Chondrocyte (in vitro differentiated cells): ENCODE data around the gene PMEL. TPM values are rescaled to one million over a fixed set of nuclear protein-coding genes. Genes with fewer than 3 reads are reported as not detected.

Source experiments
- DNase-seq: peaks from one replicate; pipeline ENCODE4 v3.0.0; 2021; ENCODE audit warnings: mixed read lengths, low spot score
- H3K27ac Mint-ChIP-seq: one replicate; pipeline ENCODE4 v1.8.0; 2021; ENCODE audit warnings: mild to moderate bottlenecking, moderate library complexity, mixed read lengths; ENCODE audit not compliant: unreplicated experiment
- H3K27me3 Mint-ChIP-seq: 2 replicates; pipeline ENCODE4 v1.8.0; 2021; ENCODE audit warnings: low read depth, mixed read lengths
- H3K36me3 Mint-ChIP-seq: 2 replicates; pipeline ENCODE4 v1.8.0; 2021; ENCODE audit warnings: low read depth, mixed read lengths
- H3K4me1 Mint-ChIP-seq: 2 replicates; pipeline ENCODE4 v1.8.0; 2021; ENCODE audit warnings: low read depth, mild to moderate bottlenecking, mixed read lengths
- H3K4me3 Mint-ChIP-seq: one replicate; pipeline ENCODE4 v1.8.0; 2021; ENCODE audit warnings: mild to moderate bottlenecking, moderate library complexity, mixed read lengths; ENCODE audit not compliant: unreplicated experiment
- H3K9me3 Mint-ChIP-seq: 2 replicates; pipeline ENCODE4 v1.8.0; 2021; ENCODE audit warnings: low read depth, mixed read lengths
- total RNA-seq: library from RNA; stranded (reverse); gene quantifications from 3 replicates; pipeline ENCODE4 v1.2.1, GENCODE V29; 2021
- TF ChIP-seq, protein P1 (sequence below): fragments of 200-600 bp; sonication (generic); IDR thresholded peaks from 2 replicates; pipeline ENCODE4 v1.5.0; 2021; ENCODE audit warnings: antibody characterized with exemption, mild to moderate bottlenecking, moderate library complexity

PMEL gene
- total RNA-seq, 1 donor from 2014 or later, result 0.45 TPM

DNA sequence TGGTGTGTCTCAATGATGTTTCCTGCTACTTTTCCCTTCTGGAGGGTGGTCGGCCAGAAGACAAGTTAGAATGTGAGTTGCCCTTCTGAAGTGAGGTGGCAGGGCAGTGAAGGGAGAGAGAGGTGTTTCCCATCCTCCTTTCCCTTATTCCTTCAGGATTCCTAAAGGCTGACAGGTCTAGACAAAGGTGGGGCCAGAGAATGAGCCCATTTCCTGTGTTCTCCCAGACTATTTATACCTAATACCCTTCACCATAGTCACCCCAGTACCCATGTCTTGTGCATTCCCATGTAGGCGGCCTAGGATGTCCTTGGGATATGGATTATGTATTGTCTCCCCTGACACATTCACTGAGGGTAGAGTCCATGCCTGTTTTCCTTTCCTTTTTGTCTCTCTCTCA is 27.9 kb downstream of the PMEL start:
- Mint-ChIP-seq H3K9me3 (no peaks in the 10 kb centered on the region), H3K27me3 (no peaks in the 10 kb centered on the region), H3K4me1 (peaks cover 37% of the 10 kb centered on the region), H3K4me3 (no peak overlapping the region), H3K27ac (peak overlapping the region; percentile 42), H3K36me3 (peaks cover 19% of the 10 kb centered on the region)
- TF ChIP-seq, protein P1, sequence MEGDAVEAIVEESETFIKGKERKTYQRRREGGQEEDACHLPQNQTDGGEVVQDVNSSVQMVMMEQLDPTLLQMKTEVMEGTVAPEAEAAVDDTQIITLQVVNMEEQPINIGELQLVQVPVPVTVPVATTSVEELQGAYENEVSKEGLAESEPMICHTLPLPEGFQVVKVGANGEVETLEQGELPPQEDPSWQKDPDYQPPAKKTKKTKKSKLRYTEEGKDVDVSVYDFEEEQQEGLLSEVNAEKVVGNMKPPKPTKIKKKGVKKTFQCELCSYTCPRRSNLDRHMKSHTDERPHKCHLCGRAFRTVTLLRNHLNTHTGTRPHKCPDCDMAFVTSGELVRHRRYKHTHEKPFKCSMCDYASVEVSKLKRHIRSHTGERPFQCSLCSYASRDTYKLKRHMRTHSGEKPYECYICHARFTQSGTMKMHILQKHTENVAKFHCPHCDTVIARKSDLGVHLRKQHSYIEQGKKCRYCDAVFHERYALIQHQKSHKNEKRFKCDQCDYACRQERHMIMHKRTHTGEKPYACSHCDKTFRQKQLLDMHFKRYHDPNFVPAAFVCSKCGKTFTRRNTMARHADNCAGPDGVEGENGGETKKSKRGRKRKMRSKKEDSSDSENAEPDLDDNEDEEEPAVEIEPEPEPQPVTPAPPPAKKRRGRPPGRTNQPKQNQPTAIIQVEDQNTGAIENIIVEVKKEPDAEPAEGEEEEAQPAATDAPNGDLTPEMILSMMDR, result no peak
- DNase-seq, result no peak

GRCh38 chr12:55935738-55936151 is 30.1 kb downstream of the PMEL start:
- Mint-ChIP-seq H3K4me3 (no peak overlapping the region), H3K36me3 (peaks cover 7% of the 10 kb centered on the region), H3K4me1 (peaks cover 54% of the 10 kb centered on the region), H3K9me3 (no peaks in the 10 kb centered on the region), H3K27me3 (no peaks in the 10 kb centered on the region), H3K27ac (peak overlapping the region; percentile 55)
- DNase-seq, result peak; percentile 94
- TF ChIP-seq, protein P1, result no peak

- H3K27me3 Mint-ChIP-seq, result no peaks in the 10 kb centered on the region
- peaks cover 4% of the 10 kb centered on the region for H3K36me3 Mint-ChIP-seq
- no peaks in the 10 kb centered on the region for H3K9me3 Mint-ChIP-seq
- H3K4me1 Mint-ChIP-seq, result peaks cover 55% of the 10 kb centered on the region
- DNase-seq, result no peak
- peak overlapping the region; percentile 9 for H3K27ac Mint-ChIP-seq
- no peak overlapping the region for H3K4me3 Mint-ChIP-seq
- TF ChIP-seq, protein P1, result no peak
Observed at GRCh38 chr12:55934773-55935172, 31.1 kb downstream of the PMEL start.

DNA sequence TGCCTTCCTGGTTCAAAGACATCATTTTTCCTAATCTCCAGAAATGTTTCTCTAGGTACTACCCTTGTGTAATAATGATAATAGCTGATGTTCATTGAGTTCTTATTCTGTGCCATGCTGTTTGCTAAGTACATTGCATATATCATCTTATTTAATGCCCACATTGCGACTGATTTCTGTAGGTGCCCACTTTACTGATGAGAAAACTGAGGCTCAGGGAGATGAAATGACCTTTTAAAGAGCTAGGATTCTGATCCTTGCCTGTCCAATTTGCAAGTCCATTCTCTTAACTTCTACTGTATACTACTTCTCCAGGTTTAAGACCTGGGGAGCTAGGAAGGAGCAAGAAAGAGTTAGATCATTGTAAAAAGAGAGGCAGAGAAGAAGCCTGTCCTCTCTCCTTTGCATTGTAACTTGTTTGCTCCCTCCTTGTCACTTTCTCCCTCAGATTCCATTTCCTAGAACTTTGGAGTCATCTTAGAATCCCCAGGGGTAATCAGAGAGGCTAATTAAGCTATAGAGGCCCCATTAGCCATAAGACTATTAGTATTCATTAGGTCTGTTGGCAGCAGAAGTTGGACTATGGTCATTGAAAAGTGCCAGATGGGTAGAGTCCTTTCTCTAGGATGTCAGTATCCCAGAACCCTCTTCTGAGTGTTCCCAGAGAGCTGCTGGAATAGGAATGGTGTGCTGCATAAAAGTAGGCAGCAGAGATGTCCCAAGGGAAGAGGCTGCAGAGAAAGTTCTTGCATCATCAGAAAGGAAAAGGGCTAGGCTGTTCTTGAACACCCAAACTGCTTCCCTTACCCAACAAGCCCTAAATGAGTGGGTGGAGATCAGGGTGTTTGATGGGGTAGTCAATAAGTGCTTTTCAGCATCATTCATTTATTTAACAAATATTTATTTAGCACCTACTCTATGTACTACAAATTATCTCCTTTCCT is 31.8 kb downstream of the PMEL start:
- Mint-ChIP-seq H3K4me1 (peaks cover 57% of the 10 kb centered on the region), H3K4me3 (no peak overlapping the region), H3K27ac (no peak overlapping the region), H3K36me3 (peaks cover 4% of the 10 kb centered on the region), H3K27me3 (no peaks in the 10 kb centered on the region), H3K9me3 (no peaks in the 10 kb centered on the region)
- DNase-seq, result no peak
- TF ChIP-seq, protein P1, result no peak

GRCh38 chr12:55933169-55933798 is 32.6 kb downstream of the PMEL start:
- DNase-seq, result no peak
- Mint-ChIP-seq H3K27me3 (no peaks in the 10 kb centered on the region), H3K36me3 (peaks cover 3% of the 10 kb centered on the region), H3K4me3 (peak overlapping the region; percentile 96), H3K27ac (peak overlapping the region; percentile 90), H3K9me3 (no peaks in the 10 kb centered on the region), H3K4me1 (peaks cover 57% of the 10 kb centered on the region)
- TF ChIP-seq, protein P1, result no peak
